Dendritic cell treated with granulocyte-macrophage colony-stimulating factor and Interleukin-4, amounts not matched to agents 40 ng/mL and 50 ng/mL, for 4 days (primary cell): ENCODE results near the gene PIGN.

Experiments used
- H3K27ac Mint-ChIP-seq: one replicate; pipeline ENCODE4 v1.8.0; 2022; ENCODE audit warnings: mild to moderate bottlenecking, mixed read lengths
- H3K27me3 Mint-ChIP-seq: one replicate; pipeline ENCODE4 v1.8.0; 2022; ENCODE audit warnings: mild to moderate bottlenecking, mixed read lengths
- H3K36me3 Mint-ChIP-seq: one replicate; pipeline ENCODE4 v1.8.0; 2022; ENCODE audit warnings: low read depth, mixed read lengths
- H3K4me1 Mint-ChIP-seq: one replicate; pipeline ENCODE4 v1.8.0; 2022; ENCODE audit warnings: low read depth, mixed read lengths
- H3K4me3 Mint-ChIP-seq: one replicate; pipeline ENCODE4 v1.8.0; 2022; ENCODE audit warnings: mild to moderate bottlenecking, moderate library complexity, mixed read lengths
- H3K9me3 Mint-ChIP-seq: one replicate; pipeline ENCODE4 v1.8.0; 2022; ENCODE audit warnings: mixed read lengths
- intact Hi-C: fragments of 100-400 bp; cut with micrococcal nuclease; formaldehyde crosslinking; loops from one replicate; pipeline ENCODE4 v1.15.0; 2022

Gene PIGN

DNA sequence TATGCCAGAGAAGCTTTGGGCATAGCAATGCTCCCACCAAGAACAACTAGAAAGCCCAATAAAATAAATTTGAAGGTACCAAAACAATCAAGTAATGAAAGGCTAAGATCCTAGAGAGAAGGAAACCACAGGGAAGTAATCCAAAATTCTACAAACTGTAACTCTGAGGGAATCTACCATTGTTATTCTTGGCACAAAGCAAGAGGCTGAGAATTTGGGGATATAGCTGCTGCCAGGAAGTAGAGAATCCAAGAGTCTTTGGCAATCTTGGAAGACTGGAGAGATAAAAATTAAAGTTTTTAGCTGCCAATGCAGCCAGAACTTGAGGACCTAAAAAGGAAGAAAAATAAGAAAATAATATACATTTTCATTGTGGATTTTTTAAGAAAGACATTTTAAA is 68.5 kb downstream of the PIGN start:
- Mint-ChIP-seq H3K9me3 (no peaks in the 10 kb centered on the region), H3K27ac (no peak overlapping the region), H3K27me3 (no peaks in the 10 kb centered on the region), H3K4me1 (peaks cover 5% of the 10 kb centered on the region), H3K36me3 (peaks cover 23% of the 10 kb centered on the region), H3K4me3 (no peak overlapping the region)
- intact Hi-C loops: no loop called here

DNA sequence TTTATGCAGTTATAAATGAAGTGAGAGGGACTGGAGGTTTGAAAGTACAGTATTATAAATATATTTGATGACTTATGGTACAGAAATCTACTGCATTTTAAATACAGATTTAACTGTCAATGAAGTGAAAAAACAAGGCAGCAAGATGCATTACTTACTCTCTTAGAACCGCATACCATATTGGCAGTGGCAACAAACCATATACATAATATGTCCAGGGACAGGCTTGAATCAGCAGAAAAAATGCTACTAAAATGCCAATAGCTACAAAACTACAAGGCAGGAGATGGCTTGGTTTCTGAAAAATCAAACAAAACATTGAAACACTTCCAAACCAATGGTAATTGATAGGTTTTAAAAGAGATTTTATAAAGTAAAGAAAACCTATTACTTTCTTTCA is 77.2 kb downstream of the PIGN start:
- intact Hi-C loops: no loop called here
- peaks cover 16% of the 10 kb centered on the region for H3K36me3 Mint-ChIP-seq
- no peaks in the 10 kb centered on the region for H3K9me3 Mint-ChIP-seq
- no peaks in the 10 kb centered on the region for H3K4me1 Mint-ChIP-seq
- no peak overlapping the region for H3K4me3 Mint-ChIP-seq
- no peaks in the 10 kb centered on the region for H3K27me3 Mint-ChIP-seq
- H3K27ac Mint-ChIP-seq: no peak overlapping the region

DNA sequence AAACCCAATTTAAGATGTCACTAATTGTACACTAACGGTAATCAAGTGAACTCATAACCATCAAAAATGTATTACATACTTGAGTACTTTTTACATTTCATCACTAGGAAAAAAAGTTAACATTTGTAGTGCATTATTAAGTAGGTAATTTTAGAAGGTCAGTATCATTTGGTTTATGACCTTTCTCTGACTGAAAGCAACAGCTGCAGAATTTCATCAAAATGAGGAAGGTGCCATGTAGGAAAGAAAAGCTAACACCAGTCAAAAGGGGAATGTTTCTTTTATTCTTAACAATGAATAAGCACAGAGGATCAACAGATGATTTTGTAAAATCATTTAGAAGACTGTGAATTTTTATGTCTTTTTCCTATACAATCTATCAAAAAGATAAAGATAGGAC is 79.0 kb downstream of the PIGN start:
- H3K27ac Mint-ChIP-seq: no peak overlapping the region
- no peaks in the 10 kb centered on the region for H3K27me3 Mint-ChIP-seq
- intact Hi-C loops: no loop called here
- H3K36me3 Mint-ChIP-seq: peaks cover 15% of the 10 kb centered on the region
- H3K9me3 Mint-ChIP-seq: no peaks in the 10 kb centered on the region
- H3K4me3 Mint-ChIP-seq: no peak overlapping the region
- no peaks in the 10 kb centered on the region for H3K4me1 Mint-ChIP-seq

DNA sequence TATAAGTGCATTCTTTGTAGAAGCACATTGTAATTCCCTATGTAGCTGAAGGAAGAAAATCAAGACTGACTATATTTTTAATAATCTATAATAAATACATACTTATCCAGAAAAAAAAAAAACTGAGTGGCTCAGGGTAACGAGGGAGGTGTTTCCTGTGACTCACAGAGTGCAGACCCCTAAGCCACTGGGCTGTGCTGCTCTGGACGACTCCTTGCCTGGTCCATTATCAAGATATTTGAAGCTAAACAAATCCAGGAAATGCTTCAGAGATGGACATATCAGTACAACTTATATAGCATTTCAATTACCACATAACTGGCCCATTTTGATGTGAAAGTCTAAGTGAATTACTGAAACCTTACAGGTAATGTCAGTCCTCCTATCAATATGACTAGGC is 80.6 kb downstream of the PIGN start:
- Mint-ChIP-seq H3K27ac (no peak overlapping the region), H3K4me3 (no peak overlapping the region), H3K36me3 (peaks cover 27% of the 10 kb centered on the region), H3K9me3 (no peaks in the 10 kb centered on the region), H3K4me1 (no peaks in the 10 kb centered on the region), H3K27me3 (no peaks in the 10 kb centered on the region)
- intact Hi-C loops: no loop called here

DNA sequence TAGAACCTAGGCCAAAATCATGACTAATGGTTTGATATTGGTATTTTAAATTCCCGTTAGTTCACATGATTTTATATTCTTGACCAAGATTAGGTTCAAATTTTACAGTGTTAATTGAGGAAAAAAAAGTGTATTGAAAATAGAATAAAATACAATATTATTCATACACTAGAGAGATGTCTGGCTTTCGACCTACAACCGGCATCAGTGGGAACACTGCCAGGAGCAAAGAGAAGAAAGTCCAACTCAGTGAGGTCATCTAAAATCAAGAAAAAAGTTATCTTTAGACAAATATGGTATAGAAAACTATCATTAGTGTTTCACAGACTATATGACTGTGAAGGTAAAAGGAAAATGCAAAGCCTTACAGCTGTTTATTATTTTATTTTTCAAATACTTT is 81.5 kb downstream of the PIGN start:
- Mint-ChIP-seq H3K27me3 (no peaks in the 10 kb centered on the region), H3K27ac (no peak overlapping the region), H3K36me3 (peaks cover 34% of the 10 kb centered on the region), H3K4me3 (no peak overlapping the region), H3K4me1 (no peaks in the 10 kb centered on the region), H3K9me3 (no peaks in the 10 kb centered on the region)
- intact Hi-C loops: no loop called here

DNA sequence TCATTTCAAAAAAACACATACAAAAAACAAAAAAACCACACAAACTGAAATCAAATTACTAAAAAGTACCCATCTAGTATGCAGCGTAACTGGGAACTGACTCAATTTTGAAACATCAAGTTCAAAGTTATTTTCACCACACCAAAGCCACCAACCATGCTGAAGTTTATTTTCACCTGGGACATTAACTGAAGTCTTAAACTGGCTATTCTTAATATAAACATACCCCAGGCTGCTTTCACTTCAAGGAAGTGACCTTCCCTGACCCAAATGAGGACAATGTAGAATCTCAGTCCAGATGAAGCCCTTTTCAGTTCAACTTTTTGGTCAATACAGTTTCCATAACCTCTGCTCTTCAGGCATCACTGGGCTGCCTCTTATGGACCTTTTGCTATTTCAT is 84.6 kb downstream of the PIGN start:
- no peaks in the 10 kb centered on the region for H3K27me3 Mint-ChIP-seq
- peaks cover 9% of the 10 kb centered on the region for H3K9me3 Mint-ChIP-seq
- H3K4me3 Mint-ChIP-seq: no peak overlapping the region
- no peaks in the 10 kb centered on the region for H3K4me1 Mint-ChIP-seq
- no peak overlapping the region for H3K27ac Mint-ChIP-seq
- intact Hi-C loops: no loop called here
- H3K36me3 Mint-ChIP-seq: peaks cover 58% of the 10 kb centered on the region

DNA sequence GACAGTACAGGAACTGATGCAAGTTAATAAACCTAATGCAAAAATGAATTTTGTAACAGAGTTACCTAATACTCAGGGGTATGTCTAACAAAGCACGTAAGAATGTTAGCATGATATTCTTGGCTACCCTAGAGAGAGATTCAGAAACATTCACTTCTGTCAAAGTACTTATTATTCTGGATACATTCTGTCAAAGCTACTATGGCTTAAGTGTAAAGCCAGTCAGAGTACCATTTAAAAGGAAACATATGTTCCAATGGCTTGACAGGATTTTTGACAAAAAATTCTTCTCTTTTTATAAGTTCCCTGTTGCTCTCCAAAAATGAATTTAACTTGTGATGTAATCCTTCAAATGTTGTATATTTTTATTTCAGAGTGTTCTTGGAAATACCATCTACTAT is 85.5 kb downstream of the PIGN start:
- intact Hi-C loops: no loop called here
- no peak overlapping the region for H3K4me3 Mint-ChIP-seq
- H3K4me1 Mint-ChIP-seq: no peaks in the 10 kb centered on the region
- H3K36me3 Mint-ChIP-seq: peaks cover 57% of the 10 kb centered on the region
- H3K27ac Mint-ChIP-seq: no peak overlapping the region
- no peaks in the 10 kb centered on the region for H3K27me3 Mint-ChIP-seq
- H3K9me3 Mint-ChIP-seq: peaks cover 9% of the 10 kb centered on the region

DNA sequence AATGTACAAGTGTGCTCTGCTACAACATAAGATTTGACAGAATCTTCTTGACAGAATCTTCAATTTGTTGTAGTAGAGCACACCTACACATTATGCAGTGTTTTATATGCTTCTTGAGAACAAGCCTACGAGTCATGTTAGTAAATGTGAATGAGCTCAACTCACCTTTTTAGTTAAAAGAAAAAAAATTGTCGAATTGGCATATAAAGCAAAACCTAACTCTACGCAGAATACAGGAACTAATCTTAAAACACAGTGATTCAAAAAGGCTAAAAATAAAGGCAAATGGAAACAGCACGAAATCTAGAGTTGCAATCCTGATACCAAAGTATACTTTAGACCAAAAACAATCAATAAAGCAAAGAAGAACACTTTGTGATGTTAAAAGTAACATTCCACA is 87.9 kb downstream of the PIGN start:
- no peaks in the 10 kb centered on the region for H3K4me1 Mint-ChIP-seq
- no peaks in the 10 kb centered on the region for H3K27me3 Mint-ChIP-seq
- intact Hi-C loops: no loop called here
- no peak overlapping the region for H3K4me3 Mint-ChIP-seq
- H3K9me3 Mint-ChIP-seq: peaks cover 9% of the 10 kb centered on the region
- peaks cover 61% of the 10 kb centered on the region for H3K36me3 Mint-ChIP-seq
- no peak overlapping the region for H3K27ac Mint-ChIP-seq

DNA sequence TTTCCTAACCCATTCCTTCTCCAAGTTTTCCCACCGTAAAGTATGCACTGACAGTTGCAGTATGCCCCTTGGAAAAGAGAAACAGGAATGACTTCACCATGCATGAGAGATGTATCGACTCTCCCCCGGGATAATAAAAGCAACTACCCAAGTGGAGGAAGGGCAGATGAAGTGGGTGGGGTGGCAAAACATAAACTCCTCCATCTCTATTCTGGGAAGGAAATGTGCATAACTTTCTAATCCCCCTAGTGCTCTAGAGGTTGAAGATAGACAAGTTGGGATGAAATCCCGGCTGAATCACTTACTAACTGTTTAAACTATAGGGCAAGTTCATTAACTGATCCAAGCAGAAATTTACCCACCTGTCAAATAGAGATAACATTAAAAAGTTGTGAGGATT is 89.2 kb downstream of the PIGN start:
- intact Hi-C loops: no loop called here
- Mint-ChIP-seq H3K9me3 (peaks cover 9% of the 10 kb centered on the region), H3K36me3 (peaks cover 55% of the 10 kb centered on the region), H3K27me3 (no peaks in the 10 kb centered on the region), H3K4me3 (no peak overlapping the region), H3K4me1 (no peaks in the 10 kb centered on the region), H3K27ac (no peak overlapping the region)

DNA sequence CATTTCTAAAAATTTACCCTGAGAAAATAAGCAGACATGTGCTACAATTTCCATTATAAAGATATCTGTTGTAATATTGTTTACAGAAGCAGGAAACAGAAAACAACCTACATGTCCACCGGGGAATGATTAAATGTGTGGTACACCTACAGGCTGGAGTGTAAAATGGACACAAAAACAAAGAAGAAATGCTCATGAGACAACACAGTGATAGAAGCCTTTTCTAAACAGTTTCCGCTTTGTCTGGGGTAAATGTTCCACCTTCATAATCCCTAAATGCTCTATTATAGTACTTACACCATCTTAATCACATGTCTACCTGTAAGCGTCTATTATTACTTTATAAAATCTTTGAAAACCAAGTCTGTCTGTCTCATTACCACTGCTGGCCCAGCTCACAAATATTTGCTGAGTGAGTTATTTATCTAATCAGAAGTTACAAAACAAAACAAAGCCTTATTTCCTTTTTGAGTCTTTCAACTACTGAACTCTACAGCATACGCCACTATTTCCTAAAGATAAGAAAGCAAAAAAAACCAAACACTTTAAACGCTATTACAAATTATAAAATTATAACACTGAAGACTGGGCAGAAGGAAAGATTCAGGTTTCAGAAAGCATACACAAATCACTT is 95.3 kb downstream of the PIGN start:
- no peak overlapping the region for H3K27ac Mint-ChIP-seq
- no peaks in the 10 kb centered on the region for H3K9me3 Mint-ChIP-seq

DNA sequence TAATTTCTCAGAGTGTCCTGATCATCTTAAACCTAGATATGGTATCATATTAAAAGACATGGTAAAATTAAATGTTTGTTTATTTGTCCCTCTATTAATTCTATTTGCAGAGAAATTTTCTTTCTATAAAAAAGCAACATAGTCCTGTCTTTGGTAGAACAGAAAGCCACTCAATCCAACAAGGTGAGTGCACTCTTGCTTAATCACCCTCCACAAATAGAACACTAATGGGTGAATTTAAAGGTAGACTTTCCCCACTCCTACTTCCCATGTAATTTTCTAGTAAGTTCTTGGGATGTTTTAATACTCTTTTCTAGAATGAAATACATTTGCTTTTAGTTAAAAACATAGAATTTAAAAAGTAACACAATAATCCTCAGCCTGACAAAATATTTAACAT is 97.7 kb downstream of the PIGN start:
- H3K27me3 Mint-ChIP-seq: no peaks in the 10 kb centered on the region
- H3K4me3 Mint-ChIP-seq: no peak overlapping the region
- intact Hi-C loops: no loop called here
- no peaks in the 10 kb centered on the region for H3K9me3 Mint-ChIP-seq
- H3K4me1 Mint-ChIP-seq: peaks cover 7% of the 10 kb centered on the region
- H3K27ac Mint-ChIP-seq: no peak overlapping the region
- H3K36me3 Mint-ChIP-seq: peaks cover 45% of the 10 kb centered on the region

More for the DNA sequence above, 95.3 kb downstream of the PIGN start:
- peaks cover 39% of the 10 kb centered on the region for H3K36me3 Mint-ChIP-seq
- intact Hi-C loops: no loop called here
- no peaks in the 10 kb centered on the region for H3K27me3 Mint-ChIP-seq
- H3K4me3 Mint-ChIP-seq: no peak overlapping the region
- no peaks in the 10 kb centered on the region for H3K4me1 Mint-ChIP-seq

DNA sequence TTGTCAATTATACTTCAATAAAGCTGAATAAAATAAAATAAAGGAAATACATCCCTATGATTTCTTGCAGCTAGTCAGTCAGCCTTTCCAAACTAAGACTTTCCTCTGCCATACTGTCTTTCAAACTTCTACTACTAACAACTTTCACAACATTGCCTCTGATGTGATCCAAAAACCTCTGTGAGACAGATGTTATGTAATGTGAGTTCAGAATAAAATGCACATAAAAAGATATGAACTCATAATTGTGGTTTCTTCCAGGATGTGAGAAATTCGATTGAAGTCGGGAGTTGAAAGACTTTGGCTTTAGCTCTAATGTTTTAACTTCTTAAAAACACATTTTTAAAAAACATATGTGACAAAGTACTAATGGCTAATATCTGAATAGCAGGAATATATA is 98.7 kb downstream of the PIGN start:
- no peak overlapping the region for H3K4me3 Mint-ChIP-seq
- peaks cover 47% of the 10 kb centered on the region for H3K36me3 Mint-ChIP-seq
- H3K27ac Mint-ChIP-seq: no peak overlapping the region
- H3K27me3 Mint-ChIP-seq: no peaks in the 10 kb centered on the region
- H3K9me3 Mint-ChIP-seq: no peaks in the 10 kb centered on the region
- intact Hi-C loops: no loop called here
- H3K4me1 Mint-ChIP-seq: peaks cover 7% of the 10 kb centered on the region

DNA sequence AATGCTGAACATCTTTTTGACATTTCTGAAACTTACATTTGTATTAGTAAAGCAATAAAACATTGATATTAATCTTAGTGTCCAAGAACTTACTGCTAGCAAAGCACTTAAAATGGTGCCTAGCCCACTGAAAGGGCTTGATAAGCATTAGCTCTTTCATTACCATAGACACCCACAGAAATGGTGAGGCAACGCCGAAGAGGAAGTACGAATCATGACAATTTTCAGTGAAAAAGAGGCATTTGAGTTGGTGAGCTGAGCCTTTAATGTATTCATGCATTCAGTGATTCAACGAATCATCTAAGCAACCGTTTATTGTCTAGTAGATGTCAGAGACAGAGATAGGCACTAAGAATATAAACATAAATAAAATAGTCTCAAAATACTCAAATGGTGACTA is 101.1 kb downstream of the PIGN start:
- Mint-ChIP-seq H3K4me1 (peaks cover 7% of the 10 kb centered on the region), H3K36me3 (peaks cover 43% of the 10 kb centered on the region), H3K4me3 (no peak overlapping the region), H3K9me3 (no peaks in the 10 kb centered on the region), H3K27ac (no peak overlapping the region), H3K27me3 (no peaks in the 10 kb centered on the region)
- intact Hi-C loops: no loop called here

DNA sequence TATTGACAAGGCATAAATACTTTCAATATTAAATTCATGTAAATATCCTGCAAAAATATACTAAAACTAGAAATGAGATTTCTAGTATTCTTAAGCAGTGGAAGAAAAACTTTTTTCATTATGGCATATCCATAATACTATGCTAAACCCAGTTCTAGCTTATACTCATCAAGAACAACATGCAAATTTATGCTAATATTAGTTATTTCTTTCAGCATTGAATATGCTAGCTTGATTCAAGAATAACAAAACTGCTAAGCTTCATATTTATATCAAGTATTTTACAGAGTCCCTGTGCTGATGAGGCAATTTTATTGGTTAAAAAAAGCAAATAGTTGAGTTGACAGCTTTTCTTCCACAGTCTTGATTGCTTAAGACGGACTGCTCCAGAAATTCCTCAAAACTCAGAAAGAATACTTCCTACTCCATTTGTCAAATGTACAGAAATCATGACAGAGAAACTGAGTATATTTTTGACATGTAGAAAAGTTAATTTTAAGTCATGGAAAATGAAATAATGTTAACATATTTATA is 105.0 kb downstream of the PIGN start:
- Mint-ChIP-seq H3K4me3 (no peak overlapping the region), H3K4me1 (peaks cover 7% of the 10 kb centered on the region), H3K36me3 (peaks cover 30% of the 10 kb centered on the region), H3K27me3 (no peaks in the 10 kb centered on the region), H3K9me3 (no peaks in the 10 kb centered on the region), H3K27ac (no peak overlapping the region)
- intact Hi-C loops: no loop called here

DNA sequence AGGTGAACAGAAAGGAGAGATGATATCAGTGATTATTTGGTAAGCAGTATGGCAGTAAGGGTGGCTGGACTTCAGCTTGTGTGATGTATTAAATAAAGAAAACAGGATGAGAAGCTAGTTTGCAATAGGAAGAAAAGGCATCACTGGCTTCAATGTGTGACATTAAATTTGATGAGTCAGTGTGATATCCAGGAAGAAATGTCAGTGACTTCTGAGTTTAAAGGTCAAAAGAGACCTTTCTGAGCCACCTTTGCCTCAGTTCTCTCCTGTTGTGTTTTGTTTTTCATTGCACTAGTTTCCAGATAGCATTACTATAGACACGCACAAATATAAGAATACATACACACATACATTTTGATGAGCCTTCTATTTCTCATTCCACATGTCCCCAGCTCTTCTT is 105.6 kb downstream of the PIGN start:
- no peak overlapping the region for H3K4me3 Mint-ChIP-seq
- H3K27me3 Mint-ChIP-seq: no peaks in the 10 kb centered on the region
- H3K27ac Mint-ChIP-seq: no peak overlapping the region
- no peaks in the 10 kb centered on the region for H3K9me3 Mint-ChIP-seq
- intact Hi-C loops: no loop called here
- H3K4me1 Mint-ChIP-seq: peaks cover 7% of the 10 kb centered on the region
- peaks cover 24% of the 10 kb centered on the region for H3K36me3 Mint-ChIP-seq
